Panc1 (cell line): Measurements from ENCODE around the gene KLHDC1.

Source experiments
- CTCF ChIP-seq: fragments of 450-650 bp; IDR thresholded peaks from 2 replicates; pipeline ENCODE4 v1.5.1; 2017; ENCODE audit warnings: mild to moderate bottlenecking
- POLR2AphosphoS5 ChIP-seq: IDR thresholded peaks from 2 replicates; pipeline ENCODE4 v1.6.1; 2012; ENCODE audit warnings: mild to moderate bottlenecking, low read depth, low read length, moderate library complexity
- SIN3A ChIP-seq: IDR thresholded peaks from 2 replicates; pipeline ENCODE4 v1.6.1; 2012; ENCODE audit warnings: low read depth, mild to moderate bottlenecking, low read length, moderate library complexity, borderline replicate concordance; ENCODE audit not compliant: insufficient read depth
- TCF7L2 ChIP-seq: IDR thresholded peaks from 2 replicates; pipeline ENCODE4 v1.6.1; 2011; ENCODE audit warnings: mild to moderate bottlenecking, low read depth, low read length, inconsistent platforms

GRCh38 chr14:49686425-49686824, 6.5 kb upstream of the KLHDC1 start:
- TF ChIP-seq POLR2AphosphoS5 (no peak), TCF7L2 (no peak), CTCF (no peak), SIN3A (no peak)
